Loucy (cell line): Measurements from ENCODE around the gene GNAZ.

ENCODE experiments used
- H2AFZ ChIP-seq: fragments of 200-600 bp; sonication (generic); 2 replicates; pipeline ENCODE4 v1.6.0; 2016; ENCODE audit warnings: antibody characterized with exemption, mild to moderate bottlenecking, low read length, moderate library complexity
- H3F3A ChIP-seq: fragments of 200-600 bp; 2 replicates; pipeline ENCODE4 v1.6.0; 2016; ENCODE audit warnings: antibody characterized with exemption, low read depth, mild to moderate bottlenecking
- H3K27me3 ChIP-seq: fragments of 200-600 bp; sonication (generic); 2 replicates; pipeline ENCODE4 v1.6.1; 2014; ENCODE audit warnings: low read length, mild to moderate bottlenecking; ENCODE audit not compliant: insufficient read depth, poor library complexity, severe bottlenecking
- H3K36me3 ChIP-seq: fragments of 200-600 bp; sonication (generic); 2 replicates; pipeline ENCODE4 v1.6.1; 2016; ENCODE audit warnings: low read length; ENCODE audit not compliant: insufficient read depth
- H3K4me1 ChIP-seq: fragments of 200-600 bp; sonication (generic); 2 replicates; pipeline ENCODE4 v1.5.1; 2014; ENCODE audit warnings: low read length, mild to moderate bottlenecking; ENCODE audit not compliant: insufficient read depth, poor library complexity, severe bottlenecking
- H3K4me2 ChIP-seq: fragments of 200-600 bp; sonication (generic); 2 replicates; pipeline ENCODE4 v1.6.0; 2014; ENCODE audit warnings: antibody characterized with exemption, low read length, low read depth, mild to moderate bottlenecking; ENCODE audit not compliant: poor library complexity, severe bottlenecking
- H3K4me3 ChIP-seq: fragments of 200-600 bp; sonication (generic); 2 replicates; pipeline ENCODE4 v1.5.1; 2014; ENCODE audit warnings: low read length, mild to moderate bottlenecking, mixed read lengths; ENCODE audit not compliant: poor library complexity, severe bottlenecking
- H3K79me2 ChIP-seq: fragments of 200-600 bp; sonication (generic); 2 replicates; pipeline ENCODE4 v1.6.1; 2014; ENCODE audit warnings: low read length; ENCODE audit not compliant: insufficient read depth
- H3K9ac ChIP-seq: fragments of 200-600 bp; sonication (generic); 2 replicates; pipeline ENCODE4 v1.6.0; 2014; ENCODE audit warnings: mild to moderate bottlenecking, low read depth, low read length, moderate library complexity; ENCODE audit not compliant: poor library complexity, severe bottlenecking
- H3K9me2 ChIP-seq: fragments of 200-600 bp; sonication (generic); replicated peaks from 2 replicates; pipeline ENCODE4 v1.6.1; 2016; ENCODE audit warnings: low read depth, low read length, mixed read lengths
- H3K9me3 ChIP-seq: fragments of 200-600 bp; sonication (generic); 2 replicates; pipeline ENCODE4 v1.6.1; 2014; ENCODE audit warnings: mild to moderate bottlenecking, antibody characterized with exemption, low read length, low read depth; ENCODE audit not compliant: insufficient read depth
- H4K20me1 ChIP-seq: fragments of 200-600 bp; sonication (generic); 2 replicates; pipeline ENCODE4 v1.6.0; 2014; ENCODE audit warnings: antibody characterized with exemption, low read length, mild to moderate bottlenecking; ENCODE audit not compliant: insufficient read depth, poor library complexity, severe bottlenecking
- EZH2phosphoT487 ChIP-seq: fragments of 200-600 bp; IDR thresholded peaks from 2 replicates; pipeline ENCODE4 v1.6.1; 2018; ENCODE audit warnings: antibody characterized with exemption, mild to moderate bottlenecking, moderate library complexity, borderline replicate concordance
- TF ChIP-seq, protein P1 (sequence below): fragments of 200-600 bp; sonication (generic); conservative IDR thresholded peaks from 2 replicates; pipeline ENCODE4 v1.5.1; 2014; ENCODE audit warnings: mild to moderate bottlenecking, antibody characterized with exemption, low read length

The GNAZ gene

DNA sequence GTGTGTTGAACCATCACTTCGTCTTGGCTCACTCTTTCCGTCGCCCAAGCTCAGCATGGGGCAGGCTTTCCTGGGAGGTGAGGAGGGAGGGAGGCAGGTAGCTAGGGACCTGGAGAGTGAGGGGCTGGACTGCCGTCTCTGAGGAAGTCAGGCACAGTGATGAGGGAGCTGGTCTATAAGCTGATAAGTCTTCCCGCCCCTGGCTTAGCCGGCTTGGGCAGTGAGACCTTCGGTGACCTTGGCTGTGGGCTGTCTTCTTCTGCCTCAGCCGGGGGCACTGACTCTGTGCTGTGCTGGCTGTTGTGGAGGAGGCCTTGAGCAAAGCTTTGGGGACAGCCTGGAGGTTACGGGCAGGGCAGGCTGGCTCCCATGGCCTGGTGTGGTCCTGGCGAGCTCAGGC is 18.7 kb downstream of the GNAZ start:
- H3K36me3 ChIP-seq, result no peaks in the 10 kb centered on the region
- no peaks in the 10 kb centered on the region for H3K9me2 ChIP-seq
- H3F3A ChIP-seq, result no peaks in the 10 kb centered on the region
- no peaks in the 10 kb centered on the region for H3K79me2 ChIP-seq
- no peaks in the 10 kb centered on the region for H3K9me3 ChIP-seq
- no peak overlapping the region for H3K4me3 ChIP-seq
- H3K4me2 ChIP-seq, result no peak overlapping the region
- TF ChIP-seq, protein P1, sequence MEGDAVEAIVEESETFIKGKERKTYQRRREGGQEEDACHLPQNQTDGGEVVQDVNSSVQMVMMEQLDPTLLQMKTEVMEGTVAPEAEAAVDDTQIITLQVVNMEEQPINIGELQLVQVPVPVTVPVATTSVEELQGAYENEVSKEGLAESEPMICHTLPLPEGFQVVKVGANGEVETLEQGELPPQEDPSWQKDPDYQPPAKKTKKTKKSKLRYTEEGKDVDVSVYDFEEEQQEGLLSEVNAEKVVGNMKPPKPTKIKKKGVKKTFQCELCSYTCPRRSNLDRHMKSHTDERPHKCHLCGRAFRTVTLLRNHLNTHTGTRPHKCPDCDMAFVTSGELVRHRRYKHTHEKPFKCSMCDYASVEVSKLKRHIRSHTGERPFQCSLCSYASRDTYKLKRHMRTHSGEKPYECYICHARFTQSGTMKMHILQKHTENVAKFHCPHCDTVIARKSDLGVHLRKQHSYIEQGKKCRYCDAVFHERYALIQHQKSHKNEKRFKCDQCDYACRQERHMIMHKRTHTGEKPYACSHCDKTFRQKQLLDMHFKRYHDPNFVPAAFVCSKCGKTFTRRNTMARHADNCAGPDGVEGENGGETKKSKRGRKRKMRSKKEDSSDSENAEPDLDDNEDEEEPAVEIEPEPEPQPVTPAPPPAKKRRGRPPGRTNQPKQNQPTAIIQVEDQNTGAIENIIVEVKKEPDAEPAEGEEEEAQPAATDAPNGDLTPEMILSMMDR, result no peak
- TF ChIP-seq EZH2phosphoT487, result no peak
- no peaks in the 10 kb centered on the region for H3K27me3 ChIP-seq
- H2AFZ ChIP-seq, result no peak overlapping the region
- H3K4me1 ChIP-seq, result no peaks in the 10 kb centered on the region
- no peak overlapping the region for H3K9ac ChIP-seq
- H4K20me1 ChIP-seq, result no peaks in the 10 kb centered on the region

DNA sequence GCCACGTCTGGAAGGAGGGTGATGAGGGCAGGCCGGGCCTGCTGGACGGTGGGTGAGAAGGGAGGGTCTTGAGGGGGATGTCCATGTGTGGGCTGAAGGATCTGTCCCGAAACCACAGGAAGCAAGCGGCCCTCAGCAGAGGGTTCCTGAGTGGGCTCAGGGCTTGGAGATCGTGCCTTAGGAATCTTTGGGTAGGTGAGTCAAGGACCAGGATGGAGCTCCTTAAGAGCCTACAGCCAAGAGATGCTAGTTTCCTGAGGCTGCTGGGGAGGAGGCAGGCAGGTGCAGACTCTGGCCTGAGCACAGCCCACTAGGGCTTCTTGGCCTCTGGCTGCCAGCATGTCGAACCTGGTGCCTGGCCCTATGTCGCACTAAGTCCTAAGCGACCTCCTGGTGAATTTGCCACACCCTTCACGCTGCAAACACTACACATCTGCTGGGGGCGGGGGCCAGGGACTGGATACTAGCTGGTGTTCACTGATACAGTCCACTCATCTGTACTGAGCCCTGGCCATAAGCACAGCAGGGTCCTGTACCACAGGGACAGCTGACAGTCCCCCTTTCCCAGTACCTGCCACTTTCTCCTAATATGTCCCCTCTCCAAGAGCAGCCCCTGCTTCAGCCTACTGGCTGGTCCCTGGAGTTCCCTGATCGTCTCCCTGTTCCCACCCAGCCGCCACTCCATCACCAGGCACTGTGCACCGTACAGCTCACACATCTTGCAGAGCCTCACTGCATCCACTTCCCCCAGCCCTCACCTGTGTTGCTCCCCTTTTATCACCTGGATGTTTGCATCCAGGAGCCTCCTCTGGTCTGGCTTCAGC is 19.5 kb downstream of the GNAZ start:
- TF ChIP-seq, protein P1, result no peak
- no peak for TF ChIP-seq EZH2phosphoT487
- H3K36me3 ChIP-seq, result no peaks in the 10 kb centered on the region
- no peak overlapping the region for H3K4me2 ChIP-seq
- no peaks in the 10 kb centered on the region for H3K9me2 ChIP-seq
- H3K79me2 ChIP-seq, result no peaks in the 10 kb centered on the region
- H3K27me3 ChIP-seq, result no peaks in the 10 kb centered on the region
- no peak overlapping the region for H3K4me3 ChIP-seq
- H3K9ac ChIP-seq, result no peak overlapping the region
- H3F3A ChIP-seq, result no peaks in the 10 kb centered on the region
- no peaks in the 10 kb centered on the region for H3K9me3 ChIP-seq
- H4K20me1 ChIP-seq, result no peaks in the 10 kb centered on the region
- no peak overlapping the region for H2AFZ ChIP-seq
- no peaks in the 10 kb centered on the region for H3K4me1 ChIP-seq

DNA sequence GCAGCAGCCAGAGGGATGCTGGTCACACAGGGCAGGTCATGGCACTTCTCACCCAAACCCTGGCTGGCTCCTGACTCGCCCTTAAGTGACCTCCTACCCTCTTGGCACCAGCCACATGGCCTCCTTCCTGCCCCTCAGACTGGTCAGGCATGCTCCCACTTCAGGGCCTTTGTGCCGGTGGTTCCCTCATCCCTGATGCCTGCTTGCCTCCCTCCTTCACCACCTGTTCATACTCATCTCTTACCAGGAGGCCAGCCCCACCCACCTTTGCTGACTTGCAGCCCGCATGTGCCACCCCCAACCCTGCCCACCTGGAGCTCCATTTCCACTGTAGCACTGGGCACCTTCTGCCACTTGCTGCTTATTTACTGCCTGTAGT is 20.1 kb downstream of the GNAZ start:
- TF ChIP-seq, protein P1, result no peak
- TF ChIP-seq EZH2phosphoT487, result no peak
- H3F3A ChIP-seq, result no peaks in the 10 kb centered on the region
- H3K4me2 ChIP-seq, result no peak overlapping the region
- H3K4me3 ChIP-seq, result no peak overlapping the region
- no peaks in the 10 kb centered on the region for H3K9me2 ChIP-seq
- H3K4me1 ChIP-seq, result no peaks in the 10 kb centered on the region
- H3K79me2 ChIP-seq, result no peaks in the 10 kb centered on the region
- no peaks in the 10 kb centered on the region for H3K9me3 ChIP-seq
- H4K20me1 ChIP-seq, result no peaks in the 10 kb centered on the region
- H3K36me3 ChIP-seq, result no peaks in the 10 kb centered on the region
- H2AFZ ChIP-seq, result no peak overlapping the region
- no peaks in the 10 kb centered on the region for H3K27me3 ChIP-seq
- no peak overlapping the region for H3K9ac ChIP-seq
